Thyroid gland (tissue), 4 donors: ENCODE data around the gene PMEPA1. TPM values are rescaled to one million over a fixed set of nuclear protein-coding genes. Genes with fewer than 3 reads are reported as not detected.
A peak's percentile ranks its signal among the peaks of the same experiment; 100 is the strongest.

Experiments used
- DNase-seq, 2 donors: peaks; one replicate each; pipeline ENCODE4 v3.0.0-alpha.2; 2019
- H3K27ac ChIP-seq, 3 donors: fragments of 200-600 bp; sonication (generic); 1 replicate in 2 of 3; 2 replicates in 1 of 3; pipeline ENCODE4 v1.5.1; 2016 to 2019; ENCODE audit warnings: mild to moderate bottlenecking in 1 of 3, moderate library complexity in 1 of 3
- H3K27me3 ChIP-seq: fragments of 200-600 bp; sonication (generic); one replicate; pipeline ENCODE4 v1.5.1; 2019
- H3K36me3 ChIP-seq, 2 donors: fragments of 200-600 bp; sonication (generic); one replicate each; pipeline ENCODE4 v1.5.1; 2016 to 2019
- H3K4me1 ChIP-seq, 2 donors: fragments of 200-600 bp; sonication (generic); one replicate each; pipeline ENCODE4 v1.5.1; 2017 to 2019
- H3K4me3 ChIP-seq, 3 donors: fragments of 200-600 bp; sonication (generic); replicated peaks in 1 of 3; 1 replicate in 2 of 3; 2 replicates in 1 of 3; pipeline ENCODE4 v1.5.1; 2016; ENCODE audit warnings: mild to moderate bottlenecking in 1 of 3
- H3K9me3 ChIP-seq: fragments of 200-600 bp; sonication (generic); one replicate; pipeline ENCODE4 v1.5.1; 2017
- CTCF ChIP-seq, 6 experiments: fragments of 200-600 bp in 3 of 6; fragments of 450-650 bp in 3 of 6; sonication (generic) in 3 of 6; IDR thresholded peaks; one replicate each; pipeline ENCODE4 v1.5.1; 2016 to 2019; ENCODE audit warnings: antibody characterized with exemption in 6 of 6, mild to moderate bottlenecking in 2 of 6, inconsistent platforms in 1 of 6, moderate library complexity in 1 of 6
- POLR2A ChIP-seq, 2 donors: fragments of 450-650 bp; IDR thresholded peaks; one replicate each; pipeline ENCODE4 v1.6.1; 2017; ENCODE audit warnings: antibody characterized with exemption in 2 of 2, mild to moderate bottlenecking in 2 of 2, moderate library complexity in 1 of 2
- WGBS, 2 donors: methylation state at CpG; one replicate each; pipeline ENCODE4 v1.1.5; 2017; 5-methylcytosine and 5-hydroxymethylcytosine counted together
- intact Hi-C: fragments of 100-400 bp; cut with DNase I; formaldehyde crosslinking; loops from one replicate; pipeline ENCODE4 v1.15.1; 2023
- total RNA-seq, 4 donors: library from RNA; depleted of rRNA; stranded (reverse); fragments of >200 nt; gene quantifications; one replicate each; pipeline ENCODE4 v1.2.3, GENCODE V29; 2016

PMEPA1 gene
- total RNA-seq, 4 donors from 2014 or later, result 6.5 to 12.6 (median 8.3) TPM

- peaks cover 20 to 44% of the 10 kb centered on the region in 2 donors for H3K4me1 ChIP-seq
- DNase-seq, result peak; percentile 32 to 35
- H3K36me3 ChIP-seq, result no peaks in the 10 kb centered on the region
- H3K27ac ChIP-seq, result peak overlapping the region; percentile 50 to 80 (median 64)
- peak overlapping the region in 2 of 3 donors; percentile 42 to 47 for H3K4me3 ChIP-seq
- intact Hi-C loops, result loop anchor here (5.0 kb wide), 1 partner anchor 42 kb away; no protein-coding TSS in a partner anchor
- WGBS, 2 donors, result 11 to 20% methylated on average over 9 to 47 of the region's 108 CpGs
- TF ChIP-seq POLR2A (IDR thresholded peaks at IDR 0.05) (no peak), CTCF (IDR thresholded peaks at IDR 0.05) (no peak)
- H3K27me3 ChIP-seq, result no peaks in the 10 kb centered on the region
- no peaks in the 10 kb centered on the region for H3K9me3 ChIP-seq
Measured at GRCh38 chr20:57708694-57709673, 831 bp downstream of the PMEPA1 start.

DNA sequence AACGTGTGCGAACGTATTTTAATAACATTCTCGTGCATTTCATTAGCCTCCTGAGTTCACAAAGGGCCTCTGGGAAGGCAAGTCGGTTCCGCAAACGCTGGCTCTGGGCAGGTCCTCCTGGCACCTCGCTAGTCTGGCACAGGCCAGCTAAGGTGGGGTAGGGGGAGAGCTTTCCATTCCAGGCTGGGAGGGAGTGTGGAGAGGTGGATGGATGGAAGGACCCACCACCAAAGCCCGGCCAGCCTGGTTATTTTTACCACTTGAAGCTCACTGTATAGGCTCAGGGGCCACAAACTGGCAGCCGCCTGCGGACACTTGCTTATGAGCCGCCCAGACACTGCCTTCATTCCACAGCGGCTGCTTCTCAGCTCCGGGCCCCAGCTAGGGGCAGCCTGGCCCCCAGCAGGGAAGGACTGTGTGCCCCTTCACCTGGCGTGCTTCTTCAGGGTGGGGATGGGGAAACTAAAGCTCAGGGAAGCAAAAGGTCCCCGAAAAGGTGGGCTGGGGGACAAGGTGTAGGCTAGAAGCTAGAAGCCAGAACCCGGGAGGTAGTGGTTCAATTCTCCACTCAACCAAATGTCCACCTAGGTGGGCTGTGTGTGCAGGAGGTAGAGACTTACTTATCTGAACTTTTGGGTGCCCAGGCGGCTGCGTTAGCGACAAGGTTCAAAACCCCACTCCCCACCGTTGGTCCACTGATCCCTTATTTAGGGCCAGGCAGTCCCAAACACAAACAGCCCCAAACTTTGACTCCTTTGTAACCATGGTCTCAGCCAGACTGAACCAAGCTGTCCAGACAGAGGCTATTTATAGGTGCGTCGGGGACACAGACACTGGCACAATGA lies 1.7 kb downstream of the PMEPA1 start:
- Histone ChIP-seq H3K4me1 (peaks cover 20 to 35% of the 10 kb centered on the region in 2 donors), H3K9me3 (no peaks in the 10 kb centered on the region), H3K36me3 (no peaks in the 10 kb centered on the region), H3K27me3 (no peaks in the 10 kb centered on the region), H3K27ac (peak overlapping the region; percentile 15 to 80 (median 64)), H3K4me3 (peak overlapping the region in 1 of 3 donors; percentile 47)
- TF ChIP-seq CTCF (IDR thresholded peaks at IDR 0.05), result no peak
- TF ChIP-seq POLR2A (IDR thresholded peaks at IDR 0.05), result peak in 1 of 2 donors; percentile 20
- intact Hi-C loops, result loop anchor here (5.0 kb wide), 1 partner anchor 41 kb away; no protein-coding TSS in a partner anchor
- 65 to 68% methylated on average over 18 to 22 of the region's 23 CpGs for WGBS, 2 donors
- DNase-seq, result peak in 1 of 2 donors; percentile 14

DNA sequence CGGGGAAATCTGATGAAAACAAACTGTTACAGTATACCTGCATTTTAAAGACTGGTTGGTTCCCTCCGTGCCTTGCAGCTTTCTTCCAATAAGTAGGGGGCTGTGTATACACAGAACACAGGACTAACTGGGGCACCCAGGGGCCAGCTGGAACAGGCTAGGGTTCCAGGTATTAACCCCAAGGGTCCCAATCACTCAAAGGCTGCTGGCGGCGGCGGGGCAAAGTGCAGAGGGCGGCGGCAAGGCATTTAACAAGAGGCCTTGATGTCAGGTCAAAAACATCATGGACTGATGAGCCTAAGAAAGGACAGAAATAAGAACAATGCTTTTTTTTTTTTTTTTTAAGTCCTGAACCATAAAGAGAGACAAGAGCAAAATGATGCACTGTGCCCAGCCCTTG lies 2.5 kb downstream of the PMEPA1 start:
- Histone ChIP-seq H3K36me3 (no peaks in the 10 kb centered on the region), H3K27me3 (no peaks in the 10 kb centered on the region), H3K4me3 (no peak overlapping the region), H3K27ac (no peak overlapping the region), H3K4me1 (peaks cover 20 to 28% of the 10 kb centered on the region in 2 donors), H3K9me3 (no peaks in the 10 kb centered on the region)
- TF ChIP-seq POLR2A (IDR thresholded peaks at IDR 0.05), result no peak
- no peak for TF ChIP-seq CTCF (IDR thresholded peaks at IDR 0.05)
- intact Hi-C loops, result loop anchor here (5.0 kb wide), 1 partner anchor 40 kb away; no protein-coding TSS in a partner anchor
- 83 to 87% methylated on average over 7 of the region's 7 CpGs for WGBS, 2 donors
- DNase-seq, result no peak

DNA sequence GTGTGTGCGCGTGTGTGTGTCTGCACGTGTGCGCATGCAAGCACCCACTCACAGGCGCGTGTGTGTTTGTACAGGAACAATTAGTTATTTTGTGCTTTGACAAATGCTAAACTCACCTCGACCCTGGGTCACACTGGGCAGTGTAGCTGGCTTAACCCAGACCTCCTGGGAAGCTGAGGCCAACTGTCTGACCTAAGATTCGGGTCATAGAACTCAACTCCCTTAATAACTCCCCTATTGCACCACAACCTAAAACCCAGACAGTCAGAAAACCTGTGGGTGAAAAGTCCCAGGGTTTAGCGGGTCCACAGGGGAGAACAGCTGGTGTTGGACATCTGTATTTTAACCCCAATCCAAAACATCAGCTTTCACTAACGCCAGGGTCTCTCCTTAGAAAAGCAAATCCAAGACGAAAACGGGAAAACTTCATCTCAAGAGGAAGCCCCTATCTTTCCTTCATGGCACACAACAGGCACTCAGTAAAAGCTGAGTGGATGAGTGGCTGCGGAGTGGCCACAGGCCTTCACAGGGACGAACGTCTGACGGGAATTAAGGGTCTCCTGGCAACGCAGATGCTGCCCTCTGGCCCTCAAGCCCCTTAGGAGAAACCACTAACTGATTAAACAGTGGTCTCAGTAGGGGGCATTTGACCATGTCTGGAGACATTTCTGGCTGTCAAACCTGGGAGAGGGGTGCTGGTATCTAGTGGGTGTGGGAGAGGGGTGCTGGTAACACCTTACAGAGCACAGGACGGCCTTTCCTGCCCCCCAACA lies 4.5 kb downstream of the PMEPA1 start:
- Histone ChIP-seq H3K4me3 (no peak overlapping the region), H3K4me1 (peaks cover 11% of the 10 kb centered on the region in 2 donors)

More for the DNA sequence above, 4.5 kb downstream of the PMEPA1 start:
- WGBS, 2 donors, result 73 to 83% methylated on average over 18 of the region's 18 CpGs
- Histone ChIP-seq H3K27ac (no peak overlapping the region), H3K27me3 (no peaks in the 10 kb centered on the region), H3K36me3 (no peaks in the 10 kb centered on the region), H3K9me3 (no peaks in the 10 kb centered on the region)
- intact Hi-C loops, result loop anchor here (5.0 kb wide), 1 partner anchor 38 kb away; no protein-coding TSS in a partner anchor
- DNase-seq, result no peak
- TF ChIP-seq POLR2A (IDR thresholded peaks at IDR 0.05) (no peak), CTCF (IDR thresholded peaks at IDR 0.05) (no peak)
